ELR (cell line): ENCODE measurements around the gene FOXP1.

ENCODE experiments used
- DNase-seq: peaks from one replicate; pipeline ENCODE4 v3.0.0-alpha.2; 2015; ENCODE audit warnings: low read depth

The FOXP1 gene

GRCh38 chr3:71372241-71372768 is 211.2 kb downstream of the FOXP1 start:
- no peak for DNase-seq

GRCh38 chr3:71371282-71371681 is 212.2 kb downstream of the FOXP1 start:
- peak; percentile 7 for DNase-seq

- DNase-seq = no peak
Measured at GRCh38 chr3:71370467-71370866, 213.1 kb downstream of the FOXP1 start.

GRCh38 chr3:71369701-71370391 is 213.7 kb downstream of the FOXP1 start:
- no peak for DNase-seq

GRCh38 chr3:71366988-71367604 is 216.4 kb downstream of the FOXP1 start:
- no peak for DNase-seq

- DNase-seq = no peak
Measured at GRCh38 chr3:71361334-71361890, 222.1 kb downstream of the FOXP1 start.

GRCh38 chr3:71360764-71361163 is 222.8 kb downstream of the FOXP1 start:
- DNase-seq = no peak

GRCh38 chr3:71360180-71360579 is 223.3 kb downstream of the FOXP1 start:
- DNase-seq = no peak

GRCh38 chr3:71358243-71358642 is 225.3 kb downstream of the FOXP1 start:
- no peak for DNase-seq

GRCh38 chr3:71356265-71356664 is 227.3 kb downstream of the FOXP1 start:
- DNase-seq = no peak

GRCh38 chr3:71355862-71356261 is 227.7 kb downstream of the FOXP1 start:
- DNase-seq = no peak

- no peak for DNase-seq
Measured at GRCh38 chr3:71355037-71355436, 228.5 kb downstream of the FOXP1 start.

GRCh38 chr3:71351403-71352149 is 232.0 kb downstream of the FOXP1 start:
- DNase-seq = no peak

- DNase-seq = no peak
Measured at GRCh38 chr3:71350998-71351397, 232.5 kb downstream of the FOXP1 start.

- no peak for DNase-seq
Measured at GRCh38 chr3:71348831-71349230, 234.7 kb downstream of the FOXP1 start.

GRCh38 chr3:71348001-71348632 is 235.4 kb downstream of the FOXP1 start:
- no peak for DNase-seq

- DNase-seq = no peak
Measured at GRCh38 chr3:71346061-71346460, 237.5 kb downstream of the FOXP1 start.

GRCh38 chr3:71345429-71346040 is 238.0 kb downstream of the FOXP1 start:
- no peak for DNase-seq

- peak; percentile 65 for DNase-seq
Measured at GRCh38 chr3:71341721-71342120, 241.8 kb downstream of the FOXP1 start.

GRCh38 chr3:71339049-71339448 is 244.5 kb downstream of the FOXP1 start:
- no peak for DNase-seq

- DNase-seq = no peak
Measured at GRCh38 chr3:71332813-71333212, 250.7 kb downstream of the FOXP1 start.

GRCh38 chr3:71330909-71331308 is 252.6 kb downstream of the FOXP1 start:
- DNase-seq = no peak
